H1 (cell line): ENCODE data around the gene TBC1D7.

ENCODE experiments used
- MAX ChIP-seq: IDR thresholded peaks from 2 replicates; pipeline ENCODE4 v1.6.1; 2012; ENCODE audit warnings: inconsistent platforms
- POLR2A ChIP-seq, 2 experiments: IDR thresholded peaks; 1 replicate in 1 of 2; 2 replicates in 1 of 2; pipeline ENCODE4 v1.6.1; 2011; ENCODE audit warnings: low read depth in 2 of 2, low read length in 2 of 2, mild to moderate bottlenecking in 2 of 2; ENCODE audit errors: control extremely low read depth in 1 of 2
- POLR2AphosphoS5 ChIP-seq: IDR thresholded peaks from 2 replicates; pipeline ENCODE4 v1.6.1; 2011; ENCODE audit warnings: low read depth, low read length
- SP1 ChIP-seq: IDR thresholded peaks from 2 replicates; pipeline ENCODE4 v1.6.1; 2011; ENCODE audit warnings: low read depth, low read length
- SRF ChIP-seq: IDR thresholded peaks from 2 replicates; pipeline ENCODE4 v1.6.1; 2011; ENCODE audit warnings: mild to moderate bottlenecking, low read depth, low read length, moderate library complexity

GRCh38 chr6:13300643-13301590 is 27.4 kb downstream of the TBC1D7 start:
- TF ChIP-seq MAX (no peak), SRF (no peak), POLR2A (IDR thresholded peaks at IDR 0.05; ENCODE audit: control extremely low read depth in 1 of 2, low read depth in 2 of 2, low read length in 2 of 2) (no peak), POLR2AphosphoS5 (no peak), SP1 (no peak)
